GM23338 (cell line): ENCODE data around the gene MT1H. TPM values are rescaled to one million over a fixed set of nuclear protein-coding genes. Genes with fewer than 3 reads are reported as not detected.

Source experiments
- ATAC-seq: fragments of 200-7000 bp; cut with Tn5 transposase; 3 replicates; pipeline ENCODE4 v1.9.1; 2020
- DNase-seq: peaks from one replicate; pipeline ENCODE4 v3.0.0-alpha.2; 2015; ENCODE audit warnings: low spot score
- H2AFZ ChIP-seq: fragments of 200-600 bp; sonication (generic); 2 replicates; pipeline ENCODE4 v1.8.0; 2016; ENCODE audit warnings: antibody characterized with exemption, mild to moderate bottlenecking, moderate library complexity
- H3F3A ChIP-seq: fragments of 200-600 bp; sonication (generic); replicated peaks from 2 replicates; pipeline ENCODE4 v1.8.0; 2017; ENCODE audit warnings: antibody characterized with exemption, mixed run types, low read depth
- H3K27ac ChIP-seq: fragments of 200-600 bp; sonication (generic); 2 replicates; pipeline ENCODE4 v1.6.1; 2016; ENCODE audit warnings: low read depth
- H3K27me3 ChIP-seq: fragments of 200-600 bp; sonication (generic); 2 replicates; pipeline ENCODE4 v1.8.0; 2016; ENCODE audit warnings: mild to moderate bottlenecking, mixed run types, moderate library complexity; ENCODE audit not compliant: insufficient read depth
- H3K36me3 ChIP-seq: fragments of 200-600 bp; sonication (generic); 2 replicates; pipeline ENCODE4 v1.8.0; 2016; ENCODE audit warnings: mild to moderate bottlenecking; ENCODE audit not compliant: insufficient read depth
- H3K4me1 ChIP-seq: fragments of 200-600 bp; sonication (generic); 2 replicates; pipeline ENCODE4 v1.8.0; 2016; ENCODE audit warnings: mild to moderate bottlenecking, moderate library complexity; ENCODE audit not compliant: insufficient read depth
- H3K4me2 ChIP-seq: fragments of 200-600 bp; sonication (generic); 2 replicates; pipeline ENCODE4 v1.7.1; 2017; ENCODE audit warnings: mixed run types
- H3K4me3 ChIP-seq: fragments of 200-600 bp; sonication (generic); 2 replicates; pipeline ENCODE4 v1.6.1; 2016; ENCODE audit warnings: mixed run types
- H3K79me2 ChIP-seq: fragments of 200-600 bp; sonication (generic); replicated peaks from 2 replicates; pipeline ENCODE4 v1.8.0; 2017; ENCODE audit warnings: mild to moderate bottlenecking; ENCODE audit not compliant: insufficient read depth
- H3K9me2 ChIP-seq: fragments of 200-600 bp; sonication (generic); 2 replicates; pipeline ENCODE4 v1.8.0; 2017; ENCODE audit not compliant: insufficient read depth
- H4K20me1 ChIP-seq: fragments of 200-600 bp; sonication (generic); replicated peaks from 2 replicates; pipeline ENCODE4 v1.8.0; 2017; ENCODE audit warnings: mild to moderate bottlenecking; ENCODE audit not compliant: insufficient read depth
- H3K27ac Mint-ChIP-seq: 2 replicates; pipeline ENCODE4 v1.8.0; 2020; ENCODE audit warnings: inconsistent platforms, mild to moderate bottlenecking, moderate library complexity, mixed read lengths
- H3K27me3 Mint-ChIP-seq: 3 replicates; pipeline ENCODE4 v1.8.0; 2022; ENCODE audit warnings: low read depth, mild to moderate bottlenecking, moderate library complexity, mixed read lengths, inconsistent platforms; ENCODE audit not compliant: insufficient read depth, poor library complexity
- H3K36me3 Mint-ChIP-seq: 3 replicates; pipeline ENCODE4 v1.8.0; 2021; ENCODE audit warnings: low read depth, mild to moderate bottlenecking, inconsistent platforms, moderate library complexity, mixed read lengths
- H3K4me1 Mint-ChIP-seq: 3 replicates; pipeline ENCODE4 v1.8.0; 2020; ENCODE audit warnings: mild to moderate bottlenecking, inconsistent platforms, mixed read lengths
- H3K4me3 Mint-ChIP-seq: 3 replicates; pipeline ENCODE4 v1.8.0; 2021; ENCODE audit warnings: moderate library complexity, mild to moderate bottlenecking, inconsistent platforms, mixed read lengths
- H3K9me3 Mint-ChIP-seq: 3 replicates; pipeline ENCODE4 v1.8.0; 2020; ENCODE audit warnings: moderate library complexity, mild to moderate bottlenecking, inconsistent platforms, mixed read lengths
- CREB1 ChIP-seq: fragments of 250-450 bp; sonication (Bioruptor Pico); IDR thresholded peaks from 2 replicates; pipeline ENCODE4 v1.5.0; 2020; ENCODE audit warnings: low read depth, mild to moderate bottlenecking, moderate library complexity
- JUNB ChIP-seq: IDR thresholded peaks from one replicate; pipeline ENCODE4 v1.6.1; 2016; ENCODE audit warnings: antibody characterized with exemption; ENCODE audit not compliant: unreplicated experiment
- STAT1 ChIP-seq: IDR thresholded peaks from one replicate; pipeline ENCODE4 v1.6.1; 2016; ENCODE audit warnings: antibody characterized with exemption; ENCODE audit not compliant: unreplicated experiment
- ZNF114 ChIP-seq: fragments of 250-450 bp; sonication (Bioruptor Pico); IDR thresholded peaks from 2 replicates; pipeline ENCODE4 v1.5.0; 2020; ENCODE audit warnings: mild to moderate bottlenecking, moderate library complexity
- polyA plus RNA-seq: library from polyadenylated mRNA; unstranded; fragments of >200 nt; fragmentation: Nextera tagmentation; extraction: Ambion mirVana; gene quantifications from 2 replicates; pipeline ENCODE4 v1.2.1, GENCODE V29; 2016
- total RNA-seq: library from RNA; depleted of rRNA; stranded (reverse); fragments of >200 nt; shearing (Covaris generic); gene quantifications from 2 replicates; pipeline ENCODE4 v1.2.3, GENCODE V29; 2014
- TF ChIP-seq, protein P1 (sequence below), 2 experiments: fragments of 200-600 bp in 1 of 2; sonication (generic) in 1 of 2; conservative IDR thresholded peaks; 2 replicates each; pipeline versions ENCODE4 v1.5.1 to v1.6.1; 2016 to 2017; ENCODE audit warnings: antibody characterized with exemption in 2 of 2, low read depth in 2 of 2, mild to moderate bottlenecking in 2 of 2, moderate library complexity in 1 of 2
- TF ChIP-seq, protein P2 (sequence below): IDR thresholded peaks from one replicate; pipeline ENCODE4 v1.6.1; 2018; ENCODE audit warnings: antibody characterized with exemption; ENCODE audit not compliant: unreplicated experiment
- TF ChIP-seq, protein P3 (sequence below): fragments of 250-450 bp; sonication (Bioruptor Pico); IDR thresholded peaks from 2 replicates; pipeline ENCODE4 v1.5.0; 2020; ENCODE audit warnings: mild to moderate bottlenecking, moderate library complexity

The MT1H gene
- total and polyA plus RNA-seq, 2 experiments from 2014 or later: 52.3 to 425 TPM

DNA sequence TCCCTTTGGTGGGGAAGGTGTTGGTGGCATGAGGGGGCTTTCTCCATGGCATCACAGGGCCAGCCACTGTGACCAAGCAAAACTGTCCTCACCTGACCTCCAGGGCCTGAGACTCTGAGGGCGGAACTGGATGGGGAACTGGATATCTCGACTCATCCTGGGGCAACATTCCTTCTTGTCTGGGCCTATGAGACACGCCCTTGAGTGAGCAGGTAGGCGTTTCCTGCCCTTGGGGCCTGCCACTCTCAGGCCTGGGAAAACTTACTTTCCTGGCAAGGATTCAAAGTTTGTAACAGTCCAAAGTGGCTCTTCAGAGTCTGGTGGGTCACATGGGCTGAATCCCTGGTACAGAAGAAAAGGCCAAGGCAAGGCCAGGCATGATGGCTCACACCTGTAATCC, 22.3 kb downstream of the MT1H start:
- Mint-ChIP-seq H3K4me3 (no peak overlapping the region), H3K27me3 (peaks cover 14% of the 10 kb centered on the region), H3K27ac (peak overlapping the region; percentile 70; the same call in 1 of the 2 replicates), H3K9me3 (peaks cover 9% of the 10 kb centered on the region), H3K36me3 (peaks cover 4% of the 10 kb centered on the region; the same call in 2 of the 3 replicates), H3K4me1 (peaks cover 7% of the 10 kb centered on the region; the same call in 2 of the 3 replicates)
- Histone ChIP-seq H3K4me3 (no peak overlapping the region), H3K36me3 (no peaks in the 10 kb centered on the region), H3F3A (no peaks in the 10 kb centered on the region), H3K79me2 (no peaks in the 10 kb centered on the region), H2AFZ (peak overlapping the region; percentile 89), H3K4me2 (no peak overlapping the region), H3K4me1 (peaks cover 4% of the 10 kb centered on the region; the same call in 1 of the 2 replicates), H3K9me2 (no peaks in the 10 kb centered on the region), H3K27me3 (no peaks in the 10 kb centered on the region), H4K20me1 (no peaks in the 10 kb centered on the region), H3K27ac (no peak overlapping the region)
- peak; percentile 82 for ATAC-seq
- TF ChIP-seq, protein P1, sequence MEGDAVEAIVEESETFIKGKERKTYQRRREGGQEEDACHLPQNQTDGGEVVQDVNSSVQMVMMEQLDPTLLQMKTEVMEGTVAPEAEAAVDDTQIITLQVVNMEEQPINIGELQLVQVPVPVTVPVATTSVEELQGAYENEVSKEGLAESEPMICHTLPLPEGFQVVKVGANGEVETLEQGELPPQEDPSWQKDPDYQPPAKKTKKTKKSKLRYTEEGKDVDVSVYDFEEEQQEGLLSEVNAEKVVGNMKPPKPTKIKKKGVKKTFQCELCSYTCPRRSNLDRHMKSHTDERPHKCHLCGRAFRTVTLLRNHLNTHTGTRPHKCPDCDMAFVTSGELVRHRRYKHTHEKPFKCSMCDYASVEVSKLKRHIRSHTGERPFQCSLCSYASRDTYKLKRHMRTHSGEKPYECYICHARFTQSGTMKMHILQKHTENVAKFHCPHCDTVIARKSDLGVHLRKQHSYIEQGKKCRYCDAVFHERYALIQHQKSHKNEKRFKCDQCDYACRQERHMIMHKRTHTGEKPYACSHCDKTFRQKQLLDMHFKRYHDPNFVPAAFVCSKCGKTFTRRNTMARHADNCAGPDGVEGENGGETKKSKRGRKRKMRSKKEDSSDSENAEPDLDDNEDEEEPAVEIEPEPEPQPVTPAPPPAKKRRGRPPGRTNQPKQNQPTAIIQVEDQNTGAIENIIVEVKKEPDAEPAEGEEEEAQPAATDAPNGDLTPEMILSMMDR (conservative IDR thresholded peaks at IDR 0.05; ENCODE audit: low read depth in 2 of 2): no peak
- TF ChIP-seq CREB1 (CRISPR knock-in tag): no peak
- DNase-seq: peak; percentile 67

DNA sequence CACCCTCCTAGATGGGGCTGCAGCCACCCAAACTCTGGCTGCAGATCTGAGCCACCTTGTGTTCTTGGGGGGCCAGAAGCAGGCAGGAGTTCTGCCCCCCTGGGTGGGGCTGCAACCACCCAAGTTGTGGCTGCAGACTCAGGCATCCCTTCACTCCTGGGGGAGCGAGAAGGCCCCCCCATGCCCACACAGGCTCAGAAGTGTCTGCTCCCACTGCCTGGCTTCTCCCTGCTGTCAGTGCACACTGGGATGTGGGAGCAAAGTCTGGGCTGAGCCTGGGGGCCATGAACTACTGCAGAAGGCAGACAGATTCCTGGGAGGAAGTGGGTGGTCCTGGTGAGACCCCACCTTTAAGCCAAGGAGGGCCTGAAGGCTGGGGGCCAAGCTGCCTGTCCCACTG, 25.6 kb downstream of the MT1H start:
- Mint-ChIP-seq H3K4me3 (no peak overlapping the region), H3K27ac (no peak overlapping the region), H3K27me3 (peaks cover 8% of the 10 kb centered on the region), H3K9me3 (peaks cover 17% of the 10 kb centered on the region), H3K36me3 (peaks cover 3% of the 10 kb centered on the region; the same call in 1 of the 3 replicates), H3K4me1 (peaks cover 4% of the 10 kb centered on the region; the same call in 1 of the 3 replicates)
- Histone ChIP-seq H3K9me2 (no peaks in the 10 kb centered on the region), H3K4me2 (no peak overlapping the region), H2AFZ (no peak overlapping the region), H3K4me1 (no peaks in the 10 kb centered on the region), H3K36me3 (no peaks in the 10 kb centered on the region), H4K20me1 (no peaks in the 10 kb centered on the region), H3K4me3 (no peak overlapping the region), H3K27ac (no peak overlapping the region), H3K27me3 (no peaks in the 10 kb centered on the region), H3K79me2 (no peaks in the 10 kb centered on the region), H3F3A (no peaks in the 10 kb centered on the region)
- DNase-seq (no peak), ATAC-seq (no peak)
- TF ChIP-seq, protein P2, sequence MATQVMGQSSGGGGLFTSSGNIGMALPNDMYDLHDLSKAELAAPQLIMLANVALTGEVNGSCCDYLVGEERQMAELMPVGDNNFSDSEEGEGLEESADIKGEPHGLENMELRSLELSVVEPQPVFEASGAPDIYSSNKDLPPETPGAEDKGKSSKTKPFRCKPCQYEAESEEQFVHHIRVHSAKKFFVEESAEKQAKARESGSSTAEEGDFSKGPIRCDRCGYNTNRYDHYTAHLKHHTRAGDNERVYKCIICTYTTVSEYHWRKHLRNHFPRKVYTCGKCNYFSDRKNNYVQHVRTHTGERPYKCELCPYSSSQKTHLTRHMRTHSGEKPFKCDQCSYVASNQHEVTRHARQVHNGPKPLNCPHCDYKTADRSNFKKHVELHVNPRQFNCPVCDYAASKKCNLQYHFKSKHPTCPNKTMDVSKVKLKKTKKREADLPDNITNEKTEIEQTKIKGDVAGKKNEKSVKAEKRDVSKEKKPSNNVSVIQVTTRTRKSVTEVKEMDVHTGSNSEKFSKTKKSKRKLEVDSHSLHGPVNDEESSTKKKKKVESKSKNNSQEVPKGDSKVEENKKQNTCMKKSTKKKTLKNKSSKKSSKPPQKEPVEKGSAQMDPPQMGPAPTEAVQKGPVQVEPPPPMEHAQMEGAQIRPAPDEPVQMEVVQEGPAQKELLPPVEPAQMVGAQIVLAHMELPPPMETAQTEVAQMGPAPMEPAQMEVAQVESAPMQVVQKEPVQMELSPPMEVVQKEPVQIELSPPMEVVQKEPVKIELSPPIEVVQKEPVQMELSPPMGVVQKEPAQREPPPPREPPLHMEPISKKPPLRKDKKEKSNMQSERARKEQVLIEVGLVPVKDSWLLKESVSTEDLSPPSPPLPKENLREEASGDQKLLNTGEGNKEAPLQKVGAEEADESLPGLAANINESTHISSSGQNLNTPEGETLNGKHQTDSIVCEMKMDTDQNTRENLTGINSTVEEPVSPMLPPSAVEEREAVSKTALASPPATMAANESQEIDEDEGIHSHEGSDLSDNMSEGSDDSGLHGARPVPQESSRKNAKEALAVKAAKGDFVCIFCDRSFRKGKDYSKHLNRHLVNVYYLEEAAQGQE: no peak
- no peak for TF ChIP-seq CREB1 (CRISPR knock-in tag)
- no peak for TF ChIP-seq STAT1
- no peak for TF ChIP-seq JUNB
- TF ChIP-seq, protein P3, sequence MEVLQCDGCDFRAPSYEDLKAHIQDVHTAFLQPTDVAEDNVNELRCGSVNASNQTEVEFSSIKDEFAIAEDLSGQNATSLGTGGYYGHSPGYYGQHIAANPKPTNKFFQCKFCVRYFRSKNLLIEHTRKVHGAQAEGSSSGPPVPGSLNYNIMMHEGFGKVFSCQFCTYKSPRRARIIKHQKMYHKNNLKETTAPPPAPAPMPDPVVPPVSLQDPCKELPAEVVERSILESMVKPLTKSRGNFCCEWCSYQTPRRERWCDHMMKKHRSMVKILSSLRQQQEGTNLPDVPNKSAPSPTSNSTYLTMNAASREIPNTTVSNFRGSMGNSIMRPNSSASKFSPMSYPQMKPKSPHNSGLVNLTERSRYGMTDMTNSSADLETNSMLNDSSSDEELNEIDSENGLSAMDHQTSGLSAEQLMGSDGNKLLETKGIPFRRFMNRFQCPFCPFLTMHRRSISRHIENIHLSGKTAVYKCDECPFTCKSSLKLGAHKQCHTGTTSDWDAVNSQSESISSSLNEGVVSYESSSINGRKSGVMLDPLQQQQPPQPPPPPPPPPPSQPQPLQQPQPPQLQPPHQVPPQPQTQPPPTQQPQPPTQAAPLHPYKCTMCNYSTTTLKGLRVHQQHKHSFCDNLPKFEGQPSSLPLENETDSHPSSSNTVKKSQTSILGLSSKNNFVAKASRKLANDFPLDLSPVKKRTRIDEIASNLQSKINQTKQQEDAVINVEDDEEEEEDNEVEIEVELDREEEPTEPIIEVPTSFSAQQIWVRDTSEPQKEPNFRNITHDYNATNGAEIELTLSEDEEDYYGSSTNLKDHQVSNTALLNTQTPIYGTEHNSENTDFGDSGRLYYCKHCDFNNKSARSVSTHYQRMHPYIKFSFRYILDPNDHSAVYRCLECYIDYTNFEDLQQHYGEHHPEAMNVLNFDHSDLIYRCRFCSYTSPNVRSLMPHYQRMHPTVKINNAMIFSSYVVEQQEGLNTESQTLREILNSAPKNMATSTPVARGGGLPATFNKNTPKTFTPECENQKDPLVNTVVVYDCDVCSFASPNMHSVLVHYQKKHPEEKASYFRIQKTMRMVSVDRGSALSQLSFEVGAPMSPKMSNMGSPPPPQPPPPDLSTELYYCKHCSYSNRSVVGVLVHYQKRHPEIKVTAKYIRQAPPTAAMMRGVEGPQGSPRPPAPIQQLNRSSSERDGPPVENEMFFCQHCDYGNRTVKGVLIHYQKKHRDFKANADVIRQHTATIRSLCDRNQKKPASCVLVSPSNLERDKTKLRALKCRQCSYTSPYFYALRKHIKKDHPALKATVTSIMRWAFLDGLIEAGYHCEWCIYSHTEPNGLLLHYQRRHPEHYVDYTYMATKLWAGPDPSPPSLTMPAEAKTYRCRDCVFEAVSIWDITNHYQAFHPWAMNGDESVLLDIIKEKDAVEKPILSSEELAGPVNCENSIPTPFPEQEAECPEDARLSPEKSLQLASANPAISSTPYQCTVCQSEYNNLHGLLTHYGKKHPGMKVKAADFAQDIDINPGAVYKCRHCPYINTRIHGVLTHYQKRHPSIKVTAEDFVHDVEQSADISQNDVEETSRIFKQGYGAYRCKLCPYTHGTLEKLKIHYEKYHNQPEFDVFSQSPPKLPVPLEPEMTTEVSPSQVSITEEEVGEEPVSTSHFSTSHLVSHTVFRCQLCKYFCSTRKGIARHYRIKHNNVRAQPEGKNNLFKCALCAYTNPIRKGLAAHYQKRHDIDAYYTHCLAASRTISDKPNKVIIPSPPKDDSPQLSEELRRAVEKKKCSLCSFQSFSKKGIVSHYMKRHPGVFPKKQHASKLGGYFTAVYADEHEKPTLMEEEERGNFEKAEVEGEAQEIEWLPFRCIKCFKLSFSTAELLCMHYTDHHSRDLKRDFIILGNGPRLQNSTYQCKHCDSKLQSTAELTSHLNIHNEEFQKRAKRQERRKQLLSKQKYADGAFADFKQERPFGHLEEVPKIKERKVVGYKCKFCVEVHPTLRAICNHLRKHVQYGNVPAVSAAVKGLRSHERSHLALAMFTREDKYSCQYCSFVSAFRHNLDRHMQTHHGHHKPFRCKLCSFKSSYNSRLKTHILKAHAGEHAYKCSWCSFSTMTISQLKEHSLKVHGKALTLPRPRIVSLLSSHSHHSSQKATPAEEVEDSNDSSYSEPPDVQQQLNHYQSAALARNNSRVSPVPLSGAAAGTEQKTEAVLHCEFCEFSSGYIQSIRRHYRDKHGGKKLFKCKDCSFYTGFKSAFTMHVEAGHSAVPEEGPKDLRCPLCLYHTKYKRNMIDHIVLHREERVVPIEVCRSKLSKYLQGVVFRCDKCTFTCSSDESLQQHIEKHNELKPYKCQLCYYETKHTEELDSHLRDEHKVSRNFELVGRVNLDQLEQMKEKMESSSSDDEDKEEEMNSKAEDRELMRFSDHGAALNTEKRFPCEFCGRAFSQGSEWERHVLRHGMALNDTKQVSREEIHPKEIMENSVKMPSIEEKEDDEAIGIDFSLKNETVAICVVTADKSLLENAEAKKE (CRISPR knock-in tag): no peak
- TF ChIP-seq ZNF114 (CRISPR knock-in tag): no peak
- TF ChIP-seq, protein P1 (conservative IDR thresholded peaks at IDR 0.05; ENCODE audit: low read depth in 2 of 2): no peak
